Esophagus mucosa (tissue), 1 donor: ENCODE data around the gene FPR1. TPM values are rescaled to one million over a fixed set of nuclear protein-coding genes. Genes with fewer than 3 reads are reported as not detected.
"Not testable (repeated sequence)": the region's sequence is repeated elsewhere in the genome, so short reads cannot be mapped to it uniquely, and the experiment has no call there.

Source experiments
- ATAC-seq: fragments of 200-7000 bp; cut with Tn5 transposase; one replicate; pipeline ENCODE4 v1.9.1; 2020
- total RNA-seq: library from RNA; stranded (reverse); gene quantifications from one replicate; pipeline ENCODE4 v1.2.4, GENCODE V29; 2023
- donor health status: DM: yes; HTN: yes; CAD: no.

The FPR1 gene
- total RNA-seq, 1 donor from 2014 or later: 1.2 TPM

GRCh38 chr19:51777570-51778462 lies 26.1 kb upstream of the FPR1 start:
- peak; percentile 73 for ATAC-seq

DNA sequence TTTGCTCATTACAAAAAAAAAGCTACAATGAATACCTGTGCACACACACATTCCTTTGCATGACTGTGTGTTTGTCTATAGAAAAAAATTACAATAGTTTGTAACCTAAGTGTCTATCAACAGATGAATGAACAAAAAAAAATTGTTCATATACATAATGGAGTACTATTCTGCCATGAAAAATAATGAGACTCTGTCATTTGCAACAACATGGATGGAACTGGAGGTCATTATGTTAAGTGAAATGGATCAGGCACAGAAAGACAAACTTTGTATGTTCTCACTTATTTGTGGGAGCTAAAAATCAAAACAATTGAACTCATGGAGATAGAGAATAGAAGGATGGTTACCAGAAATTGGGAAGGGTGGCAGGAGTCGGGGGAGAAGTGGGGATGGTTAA lies 24.9 kb upstream of the FPR1 start:
- ATAC-seq: not testable (repeated sequence)

GRCh38 chr19:51772977-51773376 lies 21.3 kb upstream of the FPR1 start:
- no peak for ATAC-seq

DNA sequence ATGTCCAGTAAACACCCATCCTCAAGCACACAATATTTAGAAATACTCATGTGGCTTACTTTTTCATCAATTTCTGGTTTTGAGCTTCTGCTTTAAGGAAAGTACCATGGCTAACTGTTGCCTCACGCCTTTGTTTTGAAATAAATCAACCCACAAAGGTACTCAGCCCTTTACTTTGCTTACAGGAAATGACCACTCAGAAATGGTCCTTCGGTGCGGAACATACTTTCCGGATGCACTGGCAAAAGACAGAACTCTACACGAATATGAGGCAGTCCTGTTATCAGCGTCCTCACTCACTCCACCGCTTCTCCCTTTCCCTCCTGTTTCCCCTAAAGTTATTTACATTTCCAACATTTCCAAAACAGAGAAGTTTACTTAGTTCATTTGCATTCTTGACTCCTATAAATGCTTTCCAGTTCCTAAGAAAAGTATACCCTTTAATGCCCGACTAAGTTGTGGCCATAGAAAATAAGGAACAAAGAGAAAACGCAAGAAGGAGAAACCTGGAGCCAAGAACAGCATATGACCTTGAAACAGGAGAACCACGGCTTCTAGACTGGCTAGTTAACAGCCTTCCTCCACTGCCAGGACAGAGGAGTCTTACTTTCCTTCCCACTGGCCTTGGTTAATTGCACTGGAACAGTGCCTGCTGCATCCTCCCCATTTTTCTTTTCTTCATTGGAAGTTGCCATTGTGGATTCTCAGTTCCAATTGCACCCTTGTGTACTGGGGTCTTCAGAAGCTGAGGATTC lies 19.9 kb upstream of the FPR1 start:
- ATAC-seq: no peak

- no peak for ATAC-seq
These were observed 14.8 kb upstream of the FPR1 start for GRCh38 chr19:51766461-51766860.

DNA sequence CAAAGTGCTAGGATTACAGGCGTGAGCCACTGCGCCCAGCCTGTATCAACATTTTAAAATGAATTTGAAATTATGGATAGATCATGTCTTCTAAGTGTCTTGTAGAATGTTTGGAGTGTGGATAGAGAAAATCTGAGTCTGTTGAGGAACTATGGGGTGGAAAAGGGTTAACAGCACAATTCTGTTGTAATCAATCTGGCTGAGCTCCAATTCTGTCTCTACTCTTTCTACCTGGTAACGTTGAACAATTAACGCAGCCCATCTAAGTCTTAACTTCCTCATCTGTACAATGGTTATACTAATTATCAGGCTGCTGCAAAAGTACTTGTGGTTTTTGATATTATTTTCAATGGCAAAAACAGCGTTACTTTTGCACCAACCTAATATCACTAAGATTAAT lies 13.4 kb upstream of the FPR1 start:
- no peak for ATAC-seq

DNA sequence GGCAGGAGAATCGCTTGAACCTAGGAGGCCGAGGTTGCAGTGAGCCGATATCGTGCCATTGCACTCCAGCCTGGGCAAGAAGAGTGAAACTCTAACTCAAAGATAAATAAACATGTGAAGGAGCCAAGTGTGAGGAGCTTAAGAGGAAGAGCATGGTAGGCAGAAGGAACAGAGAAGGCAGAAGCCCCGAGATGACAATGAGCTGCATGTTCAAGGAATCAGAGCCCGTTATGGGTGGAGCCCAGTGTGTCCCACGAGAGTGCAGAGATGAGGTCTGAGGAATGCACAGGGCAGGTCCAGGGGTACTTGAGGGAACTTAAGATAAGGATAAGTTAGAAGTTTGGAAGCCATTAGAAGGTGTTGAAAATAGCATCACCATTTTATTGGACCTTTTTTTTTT lies 10.0 kb upstream of the FPR1 start:
- ATAC-seq: no peak

DNA sequence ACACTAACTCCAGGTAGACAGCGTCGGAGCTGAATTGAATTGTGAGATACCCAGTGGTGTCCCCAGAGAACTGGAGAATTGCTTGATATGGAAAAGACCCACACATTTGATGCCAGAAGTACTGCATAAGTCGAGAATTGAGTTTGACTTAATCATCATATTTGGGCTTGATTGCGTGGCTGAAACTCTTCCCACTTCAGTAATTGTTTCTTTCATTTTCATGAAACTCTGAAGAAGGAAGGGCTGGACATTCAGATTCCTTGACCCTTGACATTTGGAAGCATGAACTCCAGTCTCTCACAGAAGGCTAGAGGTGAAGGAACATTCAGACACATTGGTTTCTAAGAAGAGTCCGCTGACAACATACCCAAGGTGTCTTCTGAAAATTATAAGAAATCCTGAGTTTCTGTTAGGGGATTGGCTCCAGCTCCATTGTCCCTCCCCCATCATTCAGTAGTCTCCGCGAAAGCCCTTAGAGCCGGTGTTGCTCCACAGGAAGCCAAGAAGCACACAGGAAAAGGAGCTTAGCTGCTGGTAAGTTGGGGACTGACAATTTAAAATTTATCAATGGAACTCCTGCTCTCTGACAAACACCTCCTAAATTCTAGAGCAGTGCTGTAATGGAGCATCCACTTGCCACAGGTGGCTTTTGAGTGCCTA lies 9.1 kb upstream of the FPR1 start, which contains the start of gene FPR2:
Gene FPR2 (plus strand): TSS at position 484 of the 660 bp plus-strand sequence. CDS start 7,479 bp downstream, outside the sequence.
- ATAC-seq: no peak

GRCh38 chr19:51755571-51755970 lies 3.9 kb upstream of the FPR1 start:
- ATAC-seq: no peak

GRCh38 chr19:51754770-51755169 lies 3.1 kb upstream of the FPR1 start:
- no peak for ATAC-seq

DNA sequence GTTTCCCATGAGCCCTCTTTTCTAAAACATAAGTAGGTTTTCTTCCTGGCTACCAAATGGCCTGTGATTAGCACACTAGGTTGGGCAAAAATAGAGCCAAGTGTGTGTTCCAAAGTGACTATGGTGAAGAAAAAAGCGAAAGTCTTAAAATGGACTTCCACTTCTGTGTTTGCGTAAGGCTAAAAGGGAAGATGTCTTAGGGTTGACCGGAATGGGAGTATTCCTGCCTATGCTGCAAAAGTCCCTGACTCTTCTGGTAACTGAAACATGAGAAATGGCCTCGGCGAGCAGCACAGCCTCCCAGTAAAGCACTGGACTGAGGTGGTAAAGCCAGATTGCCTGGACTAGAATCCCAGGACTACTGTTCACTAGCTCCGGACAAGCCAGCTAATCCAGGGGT lies 2.4 kb upstream of the FPR1 start:
- ATAC-seq: no peak

- ATAC-seq: no peak
These were observed 1.1 kb downstream of the FPR1 start for GRCh38 chr19:51750400-51751094.

DNA sequence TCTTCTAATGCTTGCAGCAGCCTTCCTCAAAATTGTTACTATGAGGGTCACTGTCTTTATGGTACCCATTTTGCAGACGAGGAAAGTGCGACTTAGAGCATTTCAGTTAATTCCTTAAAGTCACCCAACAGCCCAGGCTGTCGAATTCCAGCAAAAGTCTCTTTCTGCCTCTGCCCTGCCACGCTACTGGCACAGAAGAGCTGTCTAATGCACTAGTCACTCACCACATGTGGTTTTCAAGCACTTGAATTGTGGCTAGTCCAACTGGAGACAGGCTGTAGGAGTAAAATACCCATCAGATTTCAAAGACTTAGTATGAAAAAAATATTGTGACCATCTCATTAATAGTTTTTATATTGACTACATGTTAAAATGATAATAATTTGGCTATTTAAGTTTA lies 1.7 kb downstream of the FPR1 start:
- no peak for ATAC-seq

DNA sequence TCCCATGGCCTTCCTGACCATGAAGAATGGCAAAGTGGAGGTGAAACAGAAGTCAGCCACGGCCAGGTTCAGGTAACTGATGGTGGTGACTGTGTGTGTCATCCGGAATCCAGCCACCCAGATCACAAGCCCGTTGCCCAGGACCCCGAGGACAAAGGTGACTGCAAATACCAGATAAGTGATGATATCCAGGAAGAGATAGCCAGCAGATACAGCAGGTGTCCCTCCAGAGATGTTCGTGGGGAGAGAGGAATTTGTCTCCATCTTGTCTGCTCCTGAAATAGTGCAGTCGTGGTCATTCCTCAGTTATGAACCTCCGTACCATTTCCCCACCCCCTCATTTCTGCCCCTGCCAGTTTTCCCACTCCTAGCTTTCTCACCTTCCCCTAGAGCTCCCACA lies 4.9 kb downstream of the FPR1 start:
- ATAC-seq: no peak

GRCh38 chr19:51743405-51743804 lies 8.3 kb downstream of the FPR1 start:
- ATAC-seq: no peak

DNA sequence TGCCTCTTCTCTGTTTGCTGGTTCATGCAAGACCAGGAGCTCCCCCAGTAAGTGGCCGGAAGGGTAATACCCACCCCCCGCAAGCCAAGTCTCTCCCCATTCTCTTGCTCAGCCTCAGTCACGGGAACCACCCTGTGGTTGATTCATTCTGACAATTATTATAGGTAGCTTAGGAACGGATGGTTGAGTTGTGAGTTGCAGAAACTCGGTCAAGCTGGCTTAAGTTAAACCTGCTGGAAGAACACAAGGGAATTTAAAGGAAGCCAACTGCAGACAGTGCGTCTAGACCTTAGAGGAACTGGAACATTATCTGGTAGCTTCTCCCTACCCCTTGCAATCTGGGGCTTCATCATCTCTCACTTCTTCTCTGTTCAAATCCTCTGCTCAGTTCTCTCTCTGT lies 8.9 kb downstream of the FPR1 start:
- ATAC-seq: peak; percentile 23

- no peak for ATAC-seq
These were observed 11.3 kb downstream of the FPR1 start for GRCh38 chr19:51740356-51740755.

DNA sequence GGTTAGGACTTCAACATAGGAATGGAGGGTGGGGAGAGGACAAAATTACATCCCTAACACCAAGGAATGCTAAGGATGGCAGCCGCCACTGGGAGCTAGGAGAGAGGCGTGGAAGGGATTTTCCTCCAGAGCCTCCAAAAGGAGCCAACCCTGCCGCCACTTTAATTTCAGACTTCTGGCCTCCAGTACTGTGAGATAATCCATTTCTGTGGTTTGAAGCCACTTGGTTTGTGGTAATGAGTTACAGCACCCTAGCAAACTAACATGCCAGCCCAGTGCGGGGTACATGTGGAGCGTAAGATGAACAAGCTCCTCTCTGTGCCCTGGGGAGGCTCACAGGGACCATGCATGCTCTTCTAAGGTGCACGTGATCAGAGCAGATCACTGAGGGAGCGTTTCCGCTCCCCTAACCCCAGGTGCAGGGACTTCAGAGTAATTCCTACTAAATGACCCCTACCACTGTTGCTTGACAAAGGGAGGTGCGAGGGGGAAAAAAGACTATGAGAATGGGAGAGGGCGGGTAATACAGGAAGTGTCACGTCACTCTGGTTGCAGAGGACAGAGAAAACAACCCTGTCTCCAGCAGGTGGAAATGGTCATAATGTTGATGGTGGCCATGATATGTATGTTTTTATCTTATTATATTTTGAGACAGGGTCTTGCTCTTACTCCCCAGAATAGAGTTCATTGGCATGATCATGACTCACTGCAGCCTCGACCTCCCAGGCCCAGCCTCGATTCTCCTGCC lies 12.0 kb downstream of the FPR1 start:
- no peak for ATAC-seq

- ATAC-seq: not testable (repeated sequence)
These were observed 13.2 kb downstream of the FPR1 start for GRCh38 chr19:51738523-51738922.

- no peak for ATAC-seq
These were observed 13.8 kb downstream of the FPR1 start for GRCh38 chr19:51737924-51738323.

DNA sequence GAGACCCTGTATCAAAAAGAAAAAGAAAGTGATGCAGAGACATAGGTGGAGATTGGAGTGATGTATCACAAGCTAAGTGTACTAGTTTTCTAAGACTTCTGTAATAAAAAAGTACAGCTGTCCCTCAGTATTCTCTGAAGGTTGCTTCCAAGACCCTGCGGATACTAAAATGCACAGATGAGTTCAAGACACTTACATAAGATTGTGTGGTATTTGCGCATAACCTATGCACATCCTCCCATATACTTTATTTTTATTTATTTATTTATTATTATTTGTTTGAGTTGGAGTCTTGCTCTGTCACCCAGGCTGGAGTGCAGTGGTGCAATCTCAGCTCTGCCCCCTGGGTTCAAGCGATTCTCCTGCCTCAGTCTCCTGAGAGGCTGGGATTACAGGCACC lies 14.3 kb downstream of the FPR1 start:
- no peak for ATAC-seq
